Measurements from ENCODE around the gene MCCC2. TPM values are rescaled to one million over a fixed set of nuclear protein-coding genes. Genes with fewer than 3 reads are reported as not detected.
"Not testable (repeated sequence)": the region's sequence is repeated elsewhere in the genome, so short reads cannot be mapped to it uniquely, and the experiment has no call there.

MCCC2 gene
- total RNA-seq, 4 donors from 2014 or later = 17.7 to 24.2 (median 23.7) TPM

- Histone ChIP-seq H3K4me3 (no peak overlapping the region), H3K9me3 (no peaks in the 10 kb centered on the region), H3K27me3 (no peaks in the 10 kb centered on the region), H3K36me3 (peaks cover 0 to 63% (median 19%) of the 10 kb centered on the region in 4 donors), H3K27ac (replicated peaks in 1 of 4) (no peak overlapping the region), H3K4me1 (peaks cover 0 to 17% (median 9%) of the 10 kb centered on the region in 4 donors)
- DNase-seq (ENCODE audit: extremely low spot score) = no peak
- 73% methylated on average over 2 of the region's 2 CpGs for WGBS
- intact Hi-C loops (cut with DNase I) = no loop called here
- TF ChIP-seq POLR2AphosphoS5 (IDR thresholded peaks at IDR 0.05) = no peak
- TF ChIP-seq CTCF (IDR thresholded peaks at IDR 0.05) = no peak
- TF ChIP-seq POLR2A (IDR thresholded peaks at IDR 0.05; ENCODE audit: low read depth) = no peak
- TF ChIP-seq EP300 (IDR thresholded peaks at IDR 0.05) = no peak
Observed at GRCh38 chr5:71633255-71634155, 46.4 kb downstream of the MCCC2 start.

GRCh38 chr5:71637133-71637532, 50.0 kb downstream of the MCCC2 start:
- peaks cover 0 to 90% (median 42%) of the 10 kb centered on the region in 4 donors for H3K36me3 ChIP-seq

GRCh38 chr5:71640408-71640807, 53.3 kb downstream of the MCCC2 start:
- no peaks in the 10 kb centered on the region for H3K4me1 ChIP-seq
- 90% methylated on average over 3 of the region's 3 CpGs for WGBS
- H3K4me3 ChIP-seq = no peak overlapping the region
- TF ChIP-seq POLR2A (IDR thresholded peaks at IDR 0.05; ENCODE audit: low read depth) (no peak), CTCF (IDR thresholded peaks at IDR 0.05) (no peak), POLR2AphosphoS5 (IDR thresholded peaks at IDR 0.05) (no peak), EP300 (IDR thresholded peaks at IDR 0.05) (no peak)
- intact Hi-C loops (cut with DNase I) = no loop called here
- H3K36me3 ChIP-seq = peaks cover 0 to 82% (median 51%) of the 10 kb centered on the region in 4 donors
- H3K27ac ChIP-seq (replicated peaks in 1 of 4) = no peak overlapping the region
- no peaks in the 10 kb centered on the region for H3K9me3 ChIP-seq
- no peaks in the 10 kb centered on the region for H3K27me3 ChIP-seq
- DNase-seq (ENCODE audit: extremely low spot score) = no peak

More at GRCh38 chr5:71637133-71637532, 50.0 kb downstream of the MCCC2 start:
- TF ChIP-seq POLR2A (IDR thresholded peaks at IDR 0.05; ENCODE audit: low read depth) (no peak), EP300 (IDR thresholded peaks at IDR 0.05) (no peak), POLR2AphosphoS5 (IDR thresholded peaks at IDR 0.05) (no peak), CTCF (IDR thresholded peaks at IDR 0.05) (no peak)
- no peak overlapping the region for H3K4me3 ChIP-seq
- no peaks in the 10 kb centered on the region for H3K27me3 ChIP-seq
- H3K4me1 ChIP-seq = no peaks in the 10 kb centered on the region
- intact Hi-C loops (cut with DNase I) = no loop called here
- H3K9me3 ChIP-seq = no peaks in the 10 kb centered on the region
- DNase-seq (ENCODE audit: extremely low spot score) = no peak
- H3K27ac ChIP-seq (replicated peaks in 1 of 4) = no peak overlapping the region

GRCh38 chr5:71645030-71645429, 57.9 kb downstream of the MCCC2 start:
- TF ChIP-seq POLR2A (IDR thresholded peaks at IDR 0.05; ENCODE audit: low read depth) = no peak
- no peak for TF ChIP-seq CTCF (IDR thresholded peaks at IDR 0.05)
- no peak for TF ChIP-seq EP300 (IDR thresholded peaks at IDR 0.05)
- no peak for TF ChIP-seq POLR2AphosphoS5 (IDR thresholded peaks at IDR 0.05)
- Histone ChIP-seq H3K27ac (replicated peaks in 1 of 4) (no peak overlapping the region), H3K36me3 (peaks cover 6 to 83% (median 62%) of the 10 kb centered on the region in 4 donors), H3K27me3 (no peaks in the 10 kb centered on the region), H3K4me3 (no peak overlapping the region), H3K4me1 (no peaks in the 10 kb centered on the region), H3K9me3 (no peaks in the 10 kb centered on the region)
- 25% methylated on average over 3 of the region's 3 CpGs for WGBS
- DNase-seq (ENCODE audit: extremely low spot score) = no peak
- intact Hi-C loops (cut with DNase I) = no loop called here

GRCh38 chr5:71650940-71651339, 63.8 kb downstream of the MCCC2 start:
- H3K27me3 ChIP-seq; H3K9me3 ChIP-seq; DNase-seq (ENCODE audit: extremely low spot score); H3K27ac ChIP-seq (replicated peaks in 1 of 4); H3K4me3 ChIP-seq; intact Hi-C loops (cut with DNase I): not testable (repeated sequence)
- Histone ChIP-seq H3K36me3 (peaks cover 18 to 87% (median 51%) of the 10 kb centered on the region in 4 donors), H3K4me1 (peaks cover 0 to 15% (median 15%) of the 10 kb centered on the region in 4 donors)
- WGBS = 97% methylated on average over 3 of the region's 3 CpGs
